Body of pancreas (tissue), 4 donors: ENCODE data around the gene TBC1D9. TPM values are rescaled to one million over a fixed set of nuclear protein-coding genes. Genes with fewer than 3 reads are reported as not detected.

Experiments
- ATAC-seq: fragments of 150-250 bp; one replicate; pipeline ENCODE4 v1.9.1; 2016
- DNase-seq, 4 donors: peaks; one replicate each; pipeline ENCODE4 v3.0.0-alpha.2; 2019
- H3K27ac ChIP-seq, 4 donors: fragments of 200-600 bp; sonication (generic); 1 replicate in 3 of 4; 2 replicates in 1 of 4; pipeline versions ENCODE4 v1.5.1 to v1.6.1; 2016 to 2019; ENCODE audit warnings: mild to moderate bottlenecking in 1 of 4, mixed read lengths in 1 of 4, moderate library complexity in 1 of 4
- H3K27me3 ChIP-seq, 2 donors: fragments of 200-600 bp; sonication (generic); one replicate each; pipeline ENCODE4 v1.6.0; 2016; ENCODE audit warnings: mild to moderate bottlenecking in 1 of 2
- H3K36me3 ChIP-seq, 2 donors: fragments of 200-600 bp; sonication (generic); replicated peaks in 1 of 2; 2 replicates each; pipeline ENCODE4 v1.5.1; 2016; ENCODE audit warnings: low read depth in 2 of 2; ENCODE audit not compliant: insufficient read depth in 1 of 2
- H3K4me1 ChIP-seq: fragments of 200-600 bp; sonication (generic); one replicate; pipeline ENCODE4 v1.6.0; 2016
- H3K4me3 ChIP-seq, 2 donors: fragments of 200-600 bp; sonication (generic); 1 replicate in 1 of 2; 2 replicates in 1 of 2; pipeline ENCODE4 v1.5.1; 2016 to 2019
- H3K9me3 ChIP-seq, 3 donors: fragments of 200-600 bp; sonication (generic); 1 replicate in 2 of 3; 2 replicates in 1 of 3; pipeline ENCODE4 v1.5.1; 2016
- POLR2A ChIP-seq, 3 donors: fragments of 450-650 bp; IDR thresholded peaks; one replicate each; pipeline ENCODE4 v1.6.1; 2016; ENCODE audit warnings: antibody characterized with exemption in 3 of 3, mild to moderate bottlenecking in 2 of 3
- WGBS, 2 donors: methylation state at CpG; one replicate each; pipeline ENCODE4 v1.1.5; 2017; 5-methylcytosine and 5-hydroxymethylcytosine counted together
- intact Hi-C: fragments of 100-400 bp; cut with DNase I; formaldehyde crosslinking; loops from one replicate; pipeline ENCODE4 v1.15.1; 2023
- total RNA-seq, 2 donors: library from RNA; depleted of rRNA; stranded (reverse); fragments of >200 nt; gene quantifications; one replicate each; pipeline ENCODE4 v1.1.0, GENCODE V29; 2016
- TF ChIP-seq, protein P1 (sequence below), 7 experiments: fragments of 450-650 bp in 4 of 7; fragments of 200-600 bp in 3 of 7; sonication (generic) in 3 of 7; IDR thresholded peaks; one replicate each; pipeline ENCODE4 v1.5.1; 2016 to 2019; ENCODE audit warnings: antibody characterized with exemption in 7 of 7

TBC1D9 gene
- total RNA-seq, 2 donors from 2014 or later: 11.2 to 13.5 TPM

DNA sequence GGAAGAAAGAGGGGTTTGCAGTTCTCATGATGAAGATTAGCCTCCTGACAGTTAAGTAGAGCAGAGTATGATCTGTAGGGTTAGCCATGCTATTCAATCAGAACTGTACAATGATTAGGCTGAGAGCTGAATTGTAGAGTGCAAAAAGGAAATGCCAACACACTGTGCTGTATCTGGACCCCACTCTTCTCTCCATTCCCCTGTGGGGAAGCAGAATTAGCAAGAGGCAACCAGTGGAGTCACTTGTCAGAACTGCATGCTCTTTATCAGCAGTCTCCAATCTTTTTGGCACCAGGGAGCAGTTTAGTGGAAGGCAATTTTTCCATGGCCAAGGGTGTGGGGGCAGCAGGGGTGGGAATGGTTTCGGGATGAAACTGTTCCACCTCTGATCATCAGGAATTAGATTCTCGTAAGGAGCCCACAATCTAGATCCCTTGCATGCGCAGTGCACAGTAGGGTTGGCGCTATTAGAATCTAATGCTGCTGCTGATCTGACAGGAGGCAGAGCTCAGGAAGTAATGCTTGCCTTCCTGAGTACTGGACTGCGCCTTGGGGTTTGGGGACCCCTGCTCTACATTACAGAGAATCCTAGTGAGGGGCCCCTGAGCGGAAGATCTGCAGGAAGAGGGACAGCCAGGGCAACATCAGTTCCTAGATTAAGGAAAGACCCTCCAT lies 19.4 kb downstream of the TBC1D9 start:
- intact Hi-C loops: no loop called here
- ATAC-seq (no peak), DNase-seq (no peak)
- Histone ChIP-seq H3K4me3 (no peak overlapping the region), H3K27ac (no peak overlapping the region), H3K4me1 (peaks cover 20% of the 10 kb centered on the region), H3K36me3 (no peaks in the 10 kb centered on the region), H3K27me3 (no peaks in the 10 kb centered on the region), H3K9me3 (no peaks in the 10 kb centered on the region)
- WGBS, 2 donors: 80 to 82% methylated on average over 6 of the region's 6 CpGs
- TF ChIP-seq, protein P1, sequence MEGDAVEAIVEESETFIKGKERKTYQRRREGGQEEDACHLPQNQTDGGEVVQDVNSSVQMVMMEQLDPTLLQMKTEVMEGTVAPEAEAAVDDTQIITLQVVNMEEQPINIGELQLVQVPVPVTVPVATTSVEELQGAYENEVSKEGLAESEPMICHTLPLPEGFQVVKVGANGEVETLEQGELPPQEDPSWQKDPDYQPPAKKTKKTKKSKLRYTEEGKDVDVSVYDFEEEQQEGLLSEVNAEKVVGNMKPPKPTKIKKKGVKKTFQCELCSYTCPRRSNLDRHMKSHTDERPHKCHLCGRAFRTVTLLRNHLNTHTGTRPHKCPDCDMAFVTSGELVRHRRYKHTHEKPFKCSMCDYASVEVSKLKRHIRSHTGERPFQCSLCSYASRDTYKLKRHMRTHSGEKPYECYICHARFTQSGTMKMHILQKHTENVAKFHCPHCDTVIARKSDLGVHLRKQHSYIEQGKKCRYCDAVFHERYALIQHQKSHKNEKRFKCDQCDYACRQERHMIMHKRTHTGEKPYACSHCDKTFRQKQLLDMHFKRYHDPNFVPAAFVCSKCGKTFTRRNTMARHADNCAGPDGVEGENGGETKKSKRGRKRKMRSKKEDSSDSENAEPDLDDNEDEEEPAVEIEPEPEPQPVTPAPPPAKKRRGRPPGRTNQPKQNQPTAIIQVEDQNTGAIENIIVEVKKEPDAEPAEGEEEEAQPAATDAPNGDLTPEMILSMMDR (IDR thresholded peaks at IDR 0.05): no peak
- no peak for TF ChIP-seq POLR2A (IDR thresholded peaks at IDR 0.05)

DNA sequence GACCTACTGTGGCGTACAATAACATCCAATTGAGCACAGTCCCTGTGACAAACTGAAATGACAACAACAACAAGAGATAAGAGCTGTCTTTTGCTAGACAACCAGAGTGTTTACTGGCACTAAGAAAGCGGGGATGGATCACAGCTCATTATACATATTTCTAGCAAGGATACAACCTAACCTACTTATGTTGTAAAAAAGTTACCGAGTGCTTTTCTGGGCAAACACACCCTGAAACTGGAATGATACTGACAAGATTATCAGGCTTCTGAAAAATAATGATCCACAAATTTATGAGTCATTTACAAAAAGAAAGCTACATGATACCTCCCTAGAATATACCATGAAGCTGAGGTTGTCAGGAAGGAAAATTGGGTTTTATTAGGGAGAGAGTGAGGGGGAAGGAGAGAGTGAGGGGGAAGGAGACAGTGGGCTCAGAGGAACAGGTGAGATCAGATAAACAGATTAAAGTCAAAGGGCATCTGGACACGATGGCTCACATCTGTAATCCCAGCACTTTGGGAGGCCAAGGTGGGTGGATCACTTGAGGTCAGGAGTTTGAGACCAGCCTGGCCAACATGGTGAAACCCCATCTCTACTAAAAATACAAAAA lies 20.3 kb downstream of the TBC1D9 start:
- H3K27ac ChIP-seq: no peak overlapping the region
- no peaks in the 10 kb centered on the region for H3K27me3 ChIP-seq
- peaks cover 20% of the 10 kb centered on the region for H3K4me1 ChIP-seq
- WGBS, 2 donors: 79 to 86% methylated on average over 4 of the region's 4 CpGs
- no peaks in the 10 kb centered on the region for H3K36me3 ChIP-seq
- no peak for DNase-seq
- H3K9me3 ChIP-seq: no peaks in the 10 kb centered on the region
- TF ChIP-seq, protein P1 (IDR thresholded peaks at IDR 0.05): no peak
- no peak for TF ChIP-seq POLR2A (IDR thresholded peaks at IDR 0.05)
- no peak overlapping the region for H3K4me3 ChIP-seq
- ATAC-seq: no peak
- intact Hi-C loops: no loop called here

DNA sequence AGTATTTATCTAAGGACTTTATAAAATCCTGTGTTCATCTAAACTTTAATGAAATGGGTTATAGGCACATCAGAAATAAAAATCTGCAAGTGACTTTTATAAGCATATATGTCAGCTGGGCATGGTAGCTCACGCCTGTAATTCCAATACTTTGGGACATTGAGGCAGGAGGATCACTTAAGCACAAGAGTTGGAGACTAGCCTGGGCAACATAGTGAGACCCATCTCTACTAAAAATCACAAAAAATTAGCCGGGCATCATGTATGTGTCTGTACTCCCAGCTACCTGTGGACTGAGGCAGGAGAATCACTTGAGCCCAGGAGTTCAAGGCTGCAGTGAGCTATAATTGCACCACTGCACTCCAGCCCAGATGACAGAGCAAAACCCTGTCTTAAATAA lies 20.9 kb downstream of the TBC1D9 start:
- intact Hi-C loops: no loop called here
- peaks cover 16% of the 10 kb centered on the region for H3K4me1 ChIP-seq
- no peak for ATAC-seq
- H3K27me3 ChIP-seq: no peaks in the 10 kb centered on the region
- DNase-seq: no peak
- H3K36me3 ChIP-seq: no peaks in the 10 kb centered on the region
- no peak overlapping the region for H3K27ac ChIP-seq
- H3K9me3 ChIP-seq: no peaks in the 10 kb centered on the region
- no peak for TF ChIP-seq POLR2A (IDR thresholded peaks at IDR 0.05)
- TF ChIP-seq, protein P1 (IDR thresholded peaks at IDR 0.05): no peak
- WGBS, 2 donors: 90 to 97% methylated on average over 2 of the region's 2 CpGs
- H3K4me3 ChIP-seq: no peak overlapping the region

DNA sequence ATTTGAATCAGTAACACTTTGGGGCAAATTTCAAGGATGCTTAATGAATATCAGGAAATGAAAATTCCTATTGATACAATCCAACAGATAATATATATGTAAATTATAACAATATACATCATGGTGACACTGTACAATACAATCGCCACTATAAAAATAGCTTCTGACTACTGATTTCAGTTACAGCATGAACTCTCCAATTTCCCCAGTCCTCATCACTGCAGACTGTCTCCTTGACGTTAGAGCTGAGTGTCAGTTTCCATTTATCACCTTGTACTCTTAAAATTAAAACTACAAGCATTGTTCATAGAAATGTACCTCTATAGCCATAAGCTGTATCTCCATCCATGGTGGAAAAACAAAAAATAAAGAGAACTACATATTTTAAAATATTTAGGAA lies 23.4 kb downstream of the TBC1D9 start:
- ATAC-seq: no peak
- intact Hi-C loops: no loop called here

More for the DNA sequence above, 23.4 kb downstream of the TBC1D9 start:
- Histone ChIP-seq H3K4me1 (peaks cover 25% of the 10 kb centered on the region), H3K9me3 (no peaks in the 10 kb centered on the region), H3K27ac (no peak overlapping the region), H3K4me3 (no peak overlapping the region), H3K36me3 (no peaks in the 10 kb centered on the region), H3K27me3 (no peaks in the 10 kb centered on the region)
- DNase-seq: no peak
- WGBS, 2 donors: 65 to 71% methylated on average over 2 of the region's 2 CpGs
- TF ChIP-seq, protein P1 (IDR thresholded peaks at IDR 0.05): no peak
- no peak for TF ChIP-seq POLR2A (IDR thresholded peaks at IDR 0.05)
